ENCODE data around the gene CATSPERZ.

The CATSPERZ gene

GRCh38 chr11:64316672-64317324, 16.6 kb downstream of the CATSPERZ start:
- in situ Hi-C loops (cut with HindIII; ENCODE audit: low sequenced_read_pairs) = no loop called here

GRCh38 chr11:64317325-64317960, 17.3 kb downstream of the CATSPERZ start, which contains the start of gene TRMT112:
Gene TRMT112, minus strand, starts transcription at chr11:64317559. Its CDS starts 33 bp downstream, at chr11:64317526.
- in situ Hi-C loops (cut with HindIII; ENCODE audit: low sequenced_read_pairs) = no loop called here

- in situ Hi-C loops (cut with HindIII; ENCODE audit: low sequenced_read_pairs) = no loop called here
These were observed 18.0 kb downstream of the CATSPERZ start, which contains the start of gene PRDX5 for GRCh38 chr11:64317961-64318765. Gene PRDX5, plus strand, starts transcription at chr11:64318121. Its CDS starts 95 bp downstream, at chr11:64318216.

- in situ Hi-C loops (cut with HindIII; ENCODE audit: low sequenced_read_pairs) = no loop called here
These were observed 18.9 kb downstream of the CATSPERZ start for GRCh38 chr11:64318766-64319761.

- in situ Hi-C loops (cut with HindIII; ENCODE audit: low sequenced_read_pairs) = loop anchor here (10.0 kb wide), 1 partner anchor 46 kb away; no protein-coding TSS in a partner anchor
These were observed 20.4 kb downstream of the CATSPERZ start for GRCh38 chr11:64320556-64320955.

GRCh38 chr11:64321026-64321425, 20.9 kb downstream of the CATSPERZ start:
- in situ Hi-C loops (cut with HindIII; ENCODE audit: low sequenced_read_pairs) = loop anchor here (10.0 kb wide), 1 partner anchor 46 kb away; no protein-coding TSS in a partner anchor

GRCh38 chr11:64321533-64321932, 21.4 kb downstream of the CATSPERZ start:
- in situ Hi-C loops (cut with HindIII; ENCODE audit: low sequenced_read_pairs) = loop anchor here (10.0 kb wide), 1 partner anchor 47 kb away; no protein-coding TSS in a partner anchor

GRCh38 chr11:64322925-64323260, 22.7 kb downstream of the CATSPERZ start:
- in situ Hi-C loops (cut with HindIII; ENCODE audit: low sequenced_read_pairs) = loop anchor here (10.0 kb wide), 1 partner anchor 48 kb away; no protein-coding TSS in a partner anchor

GRCh38 chr11:64323373-64323772, 23.2 kb downstream of the CATSPERZ start:
- in situ Hi-C loops (cut with HindIII; ENCODE audit: low sequenced_read_pairs) = loop anchor here (10.0 kb wide), 1 partner anchor 49 kb away; no protein-coding TSS in a partner anchor

- in situ Hi-C loops (cut with HindIII; ENCODE audit: low sequenced_read_pairs) = loop anchor here (10.0 kb wide), 1 partner anchor 49 kb away; no protein-coding TSS in a partner anchor
These were observed 23.8 kb downstream of the CATSPERZ start for GRCh38 chr11:64323984-64324383.

GRCh38 chr11:64324692-64325469, 24.7 kb downstream of the CATSPERZ start:
- in situ Hi-C loops (cut with HindIII; ENCODE audit: low sequenced_read_pairs) = loop anchor here (10.0 kb wide), 1 partner anchor 50 kb away; no protein-coding TSS in a partner anchor

- in situ Hi-C loops (cut with HindIII; ENCODE audit: low sequenced_read_pairs) = loop anchor here (10.0 kb wide), 1 partner anchor 53 kb away; no protein-coding TSS in a partner anchor
These were observed 27.2 kb downstream of the CATSPERZ start for GRCh38 chr11:64327375-64327774.

GRCh38 chr11:64327993-64328392, 27.8 kb downstream of the CATSPERZ start:
- in situ Hi-C loops (cut with HindIII; ENCODE audit: low sequenced_read_pairs) = loop anchor here (10.0 kb wide), 1 partner anchor 53 kb away; no protein-coding TSS in a partner anchor

GRCh38 chr11:64330888-64331287, 30.7 kb downstream of the CATSPERZ start:
- in situ Hi-C loops (cut with HindIII; ENCODE audit: low sequenced_read_pairs) = no loop called here

- in situ Hi-C loops (cut with HindIII; ENCODE audit: low sequenced_read_pairs) = no loop called here
These were observed 31.6 kb downstream of the CATSPERZ start for GRCh38 chr11:64331569-64332371.

GRCh38 chr11:64333556-64333955, 33.4 kb downstream of the CATSPERZ start:
- in situ Hi-C loops (cut with HindIII; ENCODE audit: low sequenced_read_pairs) = no loop called here

- in situ Hi-C loops (cut with HindIII; ENCODE audit: low sequenced_read_pairs) = no loop called here
These were observed 34.9 kb downstream of the CATSPERZ start for GRCh38 chr11:64334764-64335735.

Measured in endothelial cell of hepatic sinusoid (primary cell).